ENCODE results near the gene EIF5AL1.

Gene EIF5AL1

DNA sequence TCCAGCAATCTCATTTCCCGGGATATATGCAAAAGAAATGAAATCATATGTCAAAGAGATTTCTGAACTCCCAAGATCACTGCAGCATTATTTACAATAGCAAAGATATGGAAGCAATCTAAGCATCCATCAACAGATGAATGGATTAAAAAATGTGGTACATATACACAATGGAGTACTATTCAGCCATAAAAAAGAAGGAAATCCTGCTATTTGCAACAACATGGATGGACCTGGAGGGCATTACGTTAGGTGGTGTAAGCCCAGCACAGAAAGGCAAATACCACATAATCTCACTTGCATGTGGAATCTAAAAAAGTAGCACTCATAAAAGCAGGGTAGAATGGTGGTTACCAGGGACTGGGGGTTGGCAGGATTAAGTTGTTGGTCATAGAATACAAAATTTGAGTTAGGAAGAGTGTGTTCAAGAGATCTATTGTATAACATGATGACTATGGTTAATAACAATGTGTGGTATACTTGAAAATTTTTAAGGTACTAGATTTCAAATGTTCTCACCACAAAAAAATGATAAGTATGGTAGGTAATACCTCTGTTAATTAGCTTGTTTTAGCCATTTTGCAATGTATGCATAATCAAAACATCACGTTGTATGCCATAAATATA, 32.9 kb upstream of the EIF5AL1 start:
- Mint-ChIP-seq H3K27ac (no peak overlapping the region), H3K27me3 (peaks cover 18% of the 10 kb centered on the region), H3K4me1 (no peaks in the 10 kb centered on the region), H3K9me3 (no peaks in the 10 kb centered on the region), H3K4me3 (no peak overlapping the region), H3K36me3 (ENCODE audit: low read depth) (no peaks in the 10 kb centered on the region)
- DNase-seq (no peak), ATAC-seq (no peak)

DNA sequence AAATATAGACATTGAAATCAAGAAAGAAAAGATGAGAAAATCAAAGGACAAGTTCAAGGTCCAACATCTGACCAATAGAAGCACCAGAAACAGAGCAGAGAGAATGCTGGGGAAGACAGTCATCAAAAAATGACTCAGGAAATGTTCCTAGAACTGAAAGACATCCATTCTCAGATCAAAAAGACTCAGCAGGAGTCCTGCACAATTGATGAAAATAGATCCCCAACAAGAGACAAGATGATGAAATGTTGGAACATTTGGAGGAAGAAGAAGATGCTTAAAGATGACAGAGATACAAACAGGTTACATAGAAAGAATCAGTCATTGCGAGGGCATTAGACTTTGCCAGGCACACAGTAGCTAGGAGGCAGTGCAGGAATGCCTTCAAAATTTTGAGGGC, 30.0 kb upstream of the EIF5AL1 start:
- H3K4me3 Mint-ChIP-seq: no peak overlapping the region
- peaks cover 9% of the 10 kb centered on the region for H3K27me3 Mint-ChIP-seq
- ATAC-seq (no peak), DNase-seq (no peak)
- H3K36me3 Mint-ChIP-seq (ENCODE audit: low read depth): no peaks in the 10 kb centered on the region
- no peak overlapping the region for H3K27ac Mint-ChIP-seq
- H3K4me1 Mint-ChIP-seq: no peaks in the 10 kb centered on the region
- no peaks in the 10 kb centered on the region for H3K9me3 Mint-ChIP-seq

DNA sequence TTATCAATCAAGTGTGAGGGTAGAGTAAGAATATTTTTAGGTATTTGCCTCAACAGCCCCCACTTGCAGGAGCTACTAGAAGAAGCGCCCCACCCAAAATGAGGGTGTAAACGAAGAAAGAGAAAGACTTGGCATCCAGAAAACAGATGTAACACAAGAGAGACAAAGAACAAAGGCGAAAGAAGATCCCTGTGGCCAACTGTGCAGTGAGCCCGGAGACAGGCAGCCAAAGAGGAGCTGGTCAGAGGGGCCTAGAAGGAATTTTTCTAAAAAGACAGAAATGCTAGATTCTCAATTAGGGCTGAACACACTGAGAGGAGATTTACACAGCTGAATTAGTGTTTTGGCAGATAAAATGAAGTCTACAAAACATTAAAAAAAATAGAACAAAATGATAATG, 29.6 kb upstream of the EIF5AL1 start:
- Mint-ChIP-seq H3K4me3 (no peak overlapping the region), H3K4me1 (no peaks in the 10 kb centered on the region), H3K36me3 (ENCODE audit: low read depth) (no peaks in the 10 kb centered on the region), H3K27me3 (peaks cover 6% of the 10 kb centered on the region), H3K9me3 (no peaks in the 10 kb centered on the region), H3K27ac (no peak overlapping the region)
- no peak for DNase-seq
- no peak for ATAC-seq

DNA sequence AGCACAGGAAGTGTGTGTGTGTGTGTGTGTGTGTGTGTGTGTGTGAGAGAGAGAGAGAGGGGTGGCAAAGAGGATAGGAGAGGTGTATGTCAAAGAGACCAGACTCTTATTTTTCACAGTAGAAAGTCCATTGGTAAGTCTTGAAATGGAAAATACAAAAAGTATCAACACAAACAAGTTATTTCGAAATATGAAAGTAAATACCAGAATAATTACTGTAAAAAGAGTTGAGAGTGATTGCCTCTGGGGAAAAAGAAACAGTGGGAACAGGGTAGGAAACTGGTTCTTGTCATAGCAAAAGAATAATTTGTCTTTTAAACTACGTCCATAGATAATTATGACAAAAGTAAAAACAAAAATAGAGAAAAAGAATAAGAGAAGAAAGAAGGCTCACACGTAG, 29.0 kb upstream of the EIF5AL1 start:
- H3K4me1 Mint-ChIP-seq: no peaks in the 10 kb centered on the region
- no peaks in the 10 kb centered on the region for H3K9me3 Mint-ChIP-seq
- H3K4me3 Mint-ChIP-seq: no peak overlapping the region
- DNase-seq (no peak), ATAC-seq (no peak)
- H3K36me3 Mint-ChIP-seq (ENCODE audit: low read depth): no peaks in the 10 kb centered on the region
- peaks cover 6% of the 10 kb centered on the region for H3K27me3 Mint-ChIP-seq
- no peak overlapping the region for H3K27ac Mint-ChIP-seq

DNA sequence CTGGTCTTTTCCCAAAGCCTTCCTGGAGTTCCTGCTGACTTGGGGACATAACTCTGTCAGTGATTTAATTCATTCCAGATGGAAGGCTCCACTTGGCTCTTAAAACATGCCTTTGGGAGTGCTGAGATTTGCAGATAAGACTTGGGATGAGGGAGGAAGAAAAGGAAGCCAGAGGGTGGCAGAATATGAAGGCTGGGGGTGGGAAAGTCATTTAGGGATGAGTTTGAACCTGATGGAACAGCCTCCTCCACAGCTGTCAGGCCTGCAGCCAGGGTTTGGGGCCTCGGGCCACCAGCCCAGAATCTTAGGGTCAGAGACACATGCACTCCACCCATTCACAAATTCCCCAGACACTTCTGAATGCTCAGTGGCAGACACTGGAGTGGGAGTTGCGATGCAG, 28.4 kb upstream of the EIF5AL1 start:
- Mint-ChIP-seq H3K4me3 (no peak overlapping the region), H3K27ac (no peak overlapping the region), H3K9me3 (no peaks in the 10 kb centered on the region), H3K4me1 (no peaks in the 10 kb centered on the region), H3K27me3 (peaks cover 4% of the 10 kb centered on the region), H3K36me3 (ENCODE audit: low read depth) (no peaks in the 10 kb centered on the region)
- DNase-seq (no peak), ATAC-seq (no peak)

DNA sequence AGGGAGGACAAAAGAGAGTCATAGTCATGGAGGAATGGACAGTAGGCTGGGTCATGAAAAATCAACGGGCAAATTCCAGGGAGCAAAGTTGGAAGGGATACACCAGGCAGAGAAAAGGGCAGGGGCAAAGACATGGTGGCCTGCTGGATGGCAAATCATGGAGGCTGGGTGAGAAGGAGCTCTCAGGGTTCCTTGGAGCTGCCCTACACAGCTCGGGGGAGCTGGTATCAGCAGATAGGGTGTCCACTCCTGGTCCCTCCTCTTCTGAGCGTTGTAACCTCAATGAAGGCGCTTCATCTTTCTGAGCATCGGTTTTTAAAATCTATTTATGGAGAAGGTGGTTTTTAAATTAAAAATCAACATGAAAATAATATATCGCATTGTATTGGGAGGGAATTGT, 27.9 kb upstream of the EIF5AL1 start:
- Mint-ChIP-seq H3K36me3 (ENCODE audit: low read depth) (no peaks in the 10 kb centered on the region), H3K4me1 (no peaks in the 10 kb centered on the region), H3K9me3 (no peaks in the 10 kb centered on the region)

DNA sequence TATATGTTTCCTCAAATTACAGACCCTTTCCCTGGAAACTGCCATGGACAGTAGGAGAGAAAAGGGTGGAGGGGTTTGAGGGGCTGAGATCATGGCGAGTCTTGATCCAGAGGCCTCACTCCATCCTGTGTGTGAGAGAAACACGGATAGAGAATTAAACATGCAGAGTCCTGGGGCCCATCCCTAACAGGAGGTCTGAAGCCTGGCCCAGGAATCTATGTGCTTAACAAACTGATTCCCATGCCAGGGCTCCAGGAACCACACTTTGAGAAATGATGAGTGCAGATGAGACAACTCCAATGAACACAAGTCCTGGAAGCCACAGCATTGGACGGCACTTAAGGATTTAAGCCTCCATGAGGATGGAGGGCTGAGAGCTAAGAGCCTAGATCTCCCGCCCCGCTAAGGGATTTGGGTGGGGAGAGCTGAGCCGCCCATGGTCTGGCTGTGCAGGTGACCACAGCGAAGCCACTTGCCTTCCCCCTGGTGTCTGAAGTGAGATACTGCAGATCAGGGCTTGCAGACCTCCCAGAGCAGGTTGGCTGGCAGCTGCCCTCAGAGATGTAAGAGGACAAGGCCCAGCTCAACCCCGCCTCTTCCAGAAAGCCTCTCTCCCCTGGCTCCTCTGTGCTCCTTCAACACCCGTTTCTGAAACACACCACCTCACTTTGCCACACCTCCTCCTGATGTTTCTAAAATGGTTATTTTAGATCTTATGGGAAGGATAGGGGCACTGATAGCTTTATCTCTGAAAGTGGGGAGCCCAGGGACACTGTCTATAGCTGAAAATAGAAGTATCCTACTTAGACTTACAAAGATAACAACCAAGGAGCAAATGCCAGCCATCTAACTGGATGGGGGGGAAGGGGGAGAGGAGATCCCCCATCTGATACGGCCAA, 24.8 kb upstream of the EIF5AL1 start:
- no peak overlapping the region for H3K27ac Mint-ChIP-seq
- no peaks in the 10 kb centered on the region for H3K36me3 Mint-ChIP-seq (ENCODE audit: low read depth)
- ATAC-seq (no peak), DNase-seq (peak; percentile 36)
- no peaks in the 10 kb centered on the region for H3K9me3 Mint-ChIP-seq
- H3K4me3 Mint-ChIP-seq: no peak overlapping the region
- no peaks in the 10 kb centered on the region for H3K4me1 Mint-ChIP-seq
- H3K27me3 Mint-ChIP-seq: no peaks in the 10 kb centered on the region

More for the DNA sequence above, 27.9 kb upstream of the EIF5AL1 start:
- Mint-ChIP-seq H3K27me3 (peaks cover 4% of the 10 kb centered on the region), H3K27ac (no peak overlapping the region), H3K4me3 (no peak overlapping the region)
- DNase-seq: no peak
- ATAC-seq: no peak

DNA sequence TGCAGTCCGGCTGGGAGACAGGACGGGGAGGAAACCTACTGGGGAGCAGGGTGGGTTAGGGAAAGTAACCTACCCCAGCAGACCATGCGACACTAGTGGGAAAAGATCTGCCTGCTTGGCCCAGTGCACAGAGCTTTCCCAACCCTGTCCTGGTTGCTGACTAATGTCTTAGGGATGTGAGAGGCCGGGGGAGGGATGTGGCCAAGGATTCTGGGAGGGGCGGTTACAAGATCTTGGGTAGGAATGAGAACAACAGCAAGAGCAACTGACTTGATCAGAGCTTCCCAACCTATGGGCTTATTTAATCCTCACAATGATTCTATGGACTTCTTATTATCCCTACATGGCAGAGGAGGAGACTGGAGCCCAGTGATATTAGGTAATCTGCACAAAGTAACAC, 24.0 kb upstream of the EIF5AL1 start:
- Mint-ChIP-seq H3K4me1 (no peaks in the 10 kb centered on the region), H3K27ac (no peak overlapping the region), H3K4me3 (no peak overlapping the region), H3K36me3 (ENCODE audit: low read depth) (no peaks in the 10 kb centered on the region), H3K9me3 (no peaks in the 10 kb centered on the region), H3K27me3 (no peaks in the 10 kb centered on the region)
- DNase-seq (no peak), ATAC-seq (no peak)

DNA sequence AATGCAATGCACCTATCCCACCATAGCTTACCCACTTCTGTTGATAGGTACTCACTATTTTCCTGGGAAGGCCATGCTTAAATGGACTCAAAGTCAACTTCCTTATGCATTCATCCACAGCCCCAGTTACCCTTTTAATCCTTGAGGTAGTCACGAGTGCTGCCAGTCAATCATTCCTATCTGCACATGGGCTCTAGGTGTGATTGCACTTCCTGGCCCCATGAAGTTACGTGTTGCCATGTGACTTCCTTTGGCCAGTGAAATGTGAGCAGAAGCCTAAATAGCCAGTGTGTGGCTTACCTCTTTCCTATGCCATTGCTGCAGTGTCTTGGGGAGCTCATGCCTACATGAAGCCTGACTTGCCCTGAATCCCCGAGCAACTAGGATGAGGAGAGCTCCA, 23.5 kb upstream of the EIF5AL1 start:
- no peak for DNase-seq
- no peaks in the 10 kb centered on the region for H3K27me3 Mint-ChIP-seq

DNA sequence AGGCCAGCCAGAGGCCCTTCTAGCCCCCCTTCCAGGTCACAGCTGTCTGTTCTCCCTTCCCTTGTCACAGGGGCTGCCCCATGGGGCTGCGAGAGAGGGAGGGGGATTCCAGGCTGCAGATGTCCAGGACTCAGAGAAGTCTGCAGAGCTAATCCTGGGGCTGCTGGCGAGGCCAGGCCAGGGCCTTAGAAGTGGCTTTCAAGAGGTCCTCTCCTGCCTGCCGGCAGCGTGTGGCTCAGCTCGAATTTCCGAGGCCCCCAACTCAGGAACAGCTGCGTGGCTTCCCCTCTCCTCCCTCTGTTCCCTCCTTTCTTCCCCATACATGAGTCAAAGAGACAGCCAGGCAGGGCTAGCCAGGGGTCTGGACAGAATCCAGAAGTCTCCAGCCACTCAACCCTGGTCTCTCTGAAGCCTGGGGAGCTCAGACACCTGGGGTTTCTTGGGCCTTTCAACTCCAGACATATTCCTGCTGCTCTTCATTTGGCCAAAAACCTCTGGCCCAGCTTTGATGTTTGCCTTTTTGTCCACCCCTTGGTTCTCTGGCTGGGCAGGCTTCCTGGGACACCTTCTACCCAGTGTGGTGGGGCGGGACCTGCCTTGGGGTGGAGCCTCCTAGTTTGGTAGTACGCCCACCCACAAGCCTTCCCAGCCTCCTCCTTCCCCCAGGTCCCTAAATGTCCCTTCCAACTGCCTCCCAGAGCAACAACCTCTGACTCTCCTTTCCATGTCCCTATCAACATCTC, 21.8 kb upstream of the EIF5AL1 start:
- Mint-ChIP-seq H3K27me3 (no peaks in the 10 kb centered on the region), H3K36me3 (ENCODE audit: low read depth) (no peaks in the 10 kb centered on the region), H3K4me1 (no peaks in the 10 kb centered on the region), H3K27ac (no peak overlapping the region), H3K4me3 (no peak overlapping the region), H3K9me3 (no peaks in the 10 kb centered on the region)
- ATAC-seq (no peak), DNase-seq (no peak)

More for the DNA sequence above, 23.5 kb upstream of the EIF5AL1 start:
- no peaks in the 10 kb centered on the region for H3K9me3 Mint-ChIP-seq
- H3K4me1 Mint-ChIP-seq: no peaks in the 10 kb centered on the region
- no peaks in the 10 kb centered on the region for H3K36me3 Mint-ChIP-seq (ENCODE audit: low read depth)
- H3K4me3 Mint-ChIP-seq: no peak overlapping the region
- ATAC-seq: no peak
- H3K27ac Mint-ChIP-seq: no peak overlapping the region

DNA sequence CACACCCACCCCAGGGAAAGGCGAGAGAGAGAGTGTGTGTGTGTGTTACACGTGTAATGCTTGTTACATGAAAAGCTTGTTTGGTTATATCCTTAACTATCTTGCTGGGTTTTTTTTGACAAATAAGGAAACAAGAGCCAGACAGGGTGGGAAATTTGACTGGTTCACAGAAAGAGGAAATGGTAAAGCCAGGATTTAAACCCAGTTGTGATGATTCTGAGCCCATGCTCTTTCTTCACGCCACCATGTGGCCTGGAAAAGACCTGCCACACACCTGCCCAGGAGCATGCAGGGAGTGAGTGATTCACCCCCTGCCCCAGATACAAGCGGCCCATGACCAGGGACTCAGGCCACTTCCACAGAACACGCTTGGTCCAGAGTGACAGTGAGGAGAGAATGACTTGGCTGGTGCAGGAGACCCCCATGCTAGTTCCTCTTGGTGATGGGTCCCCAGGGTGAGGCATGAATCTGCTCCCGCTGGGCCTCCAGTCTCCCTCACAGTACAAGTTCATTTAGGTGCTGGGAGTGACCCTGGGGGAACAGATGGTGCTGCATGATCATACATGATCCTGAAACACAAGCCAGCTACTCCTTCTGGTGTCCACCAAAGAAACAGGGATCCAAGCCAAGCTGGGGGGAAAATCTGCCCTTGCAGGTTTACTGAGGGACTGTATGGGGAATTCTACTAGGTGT, 21.0 kb upstream of the EIF5AL1 start:
- no peaks in the 10 kb centered on the region for H3K36me3 Mint-ChIP-seq (ENCODE audit: low read depth)

DNA sequence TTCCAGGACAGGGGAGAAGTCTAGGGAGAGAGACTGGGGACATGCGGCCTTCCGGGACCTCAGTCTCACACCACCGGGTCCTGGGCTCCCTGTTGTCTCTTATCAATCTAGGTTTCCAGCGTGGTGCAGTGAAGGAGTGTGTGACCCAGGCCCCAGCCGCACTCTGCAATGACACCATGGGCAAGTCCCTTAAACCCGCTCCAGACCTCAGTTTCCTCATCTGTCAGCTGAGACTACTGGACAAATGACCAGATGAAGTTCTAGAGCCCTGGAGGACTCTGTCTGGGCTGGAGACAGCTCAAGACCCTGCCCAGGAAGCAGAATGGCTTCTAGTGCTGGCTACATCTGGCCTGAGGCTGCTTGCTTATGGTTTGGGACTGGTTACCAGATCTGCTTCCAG, 20.1 kb upstream of the EIF5AL1 start:
- Mint-ChIP-seq H3K9me3 (no peaks in the 10 kb centered on the region), H3K27ac (no peak overlapping the region), H3K4me1 (no peaks in the 10 kb centered on the region), H3K36me3 (ENCODE audit: low read depth) (no peaks in the 10 kb centered on the region), H3K27me3 (no peaks in the 10 kb centered on the region), H3K4me3 (no peak overlapping the region)
- DNase-seq: no peak
- ATAC-seq: no peak

More for the DNA sequence above, 21.0 kb upstream of the EIF5AL1 start:
- no peaks in the 10 kb centered on the region for H3K4me1 Mint-ChIP-seq
- H3K27me3 Mint-ChIP-seq: no peaks in the 10 kb centered on the region
- H3K4me3 Mint-ChIP-seq: no peak overlapping the region
- no peaks in the 10 kb centered on the region for H3K9me3 Mint-ChIP-seq
- no peak for ATAC-seq
- no peak overlapping the region for H3K27ac Mint-ChIP-seq
- no peak for DNase-seq

DNA sequence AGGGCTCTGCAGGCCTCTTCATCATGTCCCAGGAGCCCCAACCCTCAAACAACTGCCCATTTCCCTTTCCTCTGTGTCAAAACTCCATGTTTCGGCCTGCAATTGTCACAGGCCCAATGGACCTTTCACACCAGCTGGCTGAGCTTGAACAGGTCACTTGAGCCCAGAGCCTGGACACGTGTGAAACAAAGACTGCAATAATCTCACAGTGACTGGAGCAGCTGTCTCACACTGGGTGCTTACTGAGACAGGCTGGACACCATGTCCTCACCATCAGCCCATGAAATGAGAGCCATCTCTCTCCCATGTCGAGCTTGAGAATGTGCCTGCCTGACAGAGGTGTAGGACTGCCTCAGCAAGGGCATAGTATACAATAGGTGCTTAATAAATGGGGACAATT, 19.5 kb upstream of the EIF5AL1 start:
- ATAC-seq: no peak
- H3K27ac Mint-ChIP-seq: no peak overlapping the region
- DNase-seq: no peak
- H3K4me3 Mint-ChIP-seq: no peak overlapping the region
- H3K9me3 Mint-ChIP-seq: no peaks in the 10 kb centered on the region
- H3K27me3 Mint-ChIP-seq: no peaks in the 10 kb centered on the region
- H3K4me1 Mint-ChIP-seq: no peaks in the 10 kb centered on the region
- H3K36me3 Mint-ChIP-seq (ENCODE audit: low read depth): no peaks in the 10 kb centered on the region

DNA sequence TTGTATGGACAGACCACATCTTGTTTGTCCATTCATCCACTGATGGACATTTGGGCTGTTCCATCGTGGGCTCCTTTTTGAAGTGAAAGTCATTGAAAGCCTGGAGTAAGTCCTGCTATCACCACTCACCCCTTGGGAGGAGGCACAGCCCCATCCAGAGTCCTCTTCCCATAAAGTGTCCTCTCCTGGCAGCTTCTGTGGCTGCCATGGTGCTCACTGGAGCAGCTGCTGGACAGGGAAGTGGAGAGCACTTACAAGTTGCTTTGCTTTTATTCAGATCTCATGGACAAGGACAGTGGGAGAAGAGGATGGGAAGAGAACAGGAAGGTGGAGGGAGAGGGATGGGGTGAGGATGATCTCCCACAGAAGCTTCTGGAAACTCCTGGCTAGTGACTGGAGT, 18.5 kb upstream of the EIF5AL1 start:
- ATAC-seq (no peak), DNase-seq (no peak)
- Mint-ChIP-seq H3K9me3 (no peaks in the 10 kb centered on the region), H3K27ac (no peak overlapping the region), H3K36me3 (ENCODE audit: low read depth) (no peaks in the 10 kb centered on the region), H3K4me1 (no peaks in the 10 kb centered on the region), H3K27me3 (peaks cover 5% of the 10 kb centered on the region), H3K4me3 (no peak overlapping the region)

Data from activated naive CD8-positive, alpha-beta T cell treated with anti-CD3 and anti-CD28 coated beads, Interleukin-2, amount 50 U/mL, for 24 hours (primary cell).